Kidney capillary endothelial cell (primary cell): Measurements from ENCODE around the gene SEZ6L.
"Not testable (repeated sequence)": the region's sequence is repeated elsewhere in the genome, so short reads cannot be mapped to it uniquely, and the experiment has no call there.

Experiments
- DNase-seq: peaks from one replicate; pipeline ENCODE4 v3.0.0-alpha.2; 2018; ENCODE audit warnings: low spot score

SEZ6L gene

GRCh38 chr22:26389125-26389524 is 219.9 kb downstream of the SEZ6L start:
- no peak for DNase-seq

- no peak for DNase-seq
These were observed 221.8 kb downstream of the SEZ6L start for GRCh38 chr22:26391091-26391490.

- no peak for DNase-seq
These were observed 222.4 kb downstream of the SEZ6L start for GRCh38 chr22:26391623-26392022.

- no peak for DNase-seq
These were observed 224.7 kb downstream of the SEZ6L start for GRCh38 chr22:26393929-26394328.

- DNase-seq = no peak
These were observed 225.5 kb downstream of the SEZ6L start for GRCh38 chr22:26394777-26395176.

GRCh38 chr22:26395926-26396325 is 226.7 kb downstream of the SEZ6L start:
- no peak for DNase-seq

- peak; percentile 62 for DNase-seq
These were observed 229.5 kb downstream of the SEZ6L start for GRCh38 chr22:26398741-26399153.

GRCh38 chr22:26399289-26399688 is 230.0 kb downstream of the SEZ6L start:
- DNase-seq = peak; percentile 2

GRCh38 chr22:26401726-26402125 is 232.5 kb downstream of the SEZ6L start:
- DNase-seq = no peak

GRCh38 chr22:26404851-26405421 is 235.7 kb downstream of the SEZ6L start:
- DNase-seq = no peak

GRCh38 chr22:26406118-26406517 is 236.9 kb downstream of the SEZ6L start:
- DNase-seq = no peak

- DNase-seq = not testable (repeated sequence)
These were observed 239.4 kb downstream of the SEZ6L start for GRCh38 chr22:26408562-26409220.

- DNase-seq = no peak
These were observed 240.6 kb downstream of the SEZ6L start for GRCh38 chr22:26409719-26410335.

- DNase-seq = no peak
These were observed 241.1 kb downstream of the SEZ6L start for GRCh38 chr22:26410386-26410785.

- DNase-seq = no peak
These were observed 245.1 kb downstream of the SEZ6L start for GRCh38 chr22:26414347-26414746.

GRCh38 chr22:26416256-26416655 is 247.0 kb downstream of the SEZ6L start:
- no peak for DNase-seq

- DNase-seq = no peak
These were observed 247.5 kb downstream of the SEZ6L start for GRCh38 chr22:26416670-26417276.

- DNase-seq = no peak
These were observed 248.1 kb downstream of the SEZ6L start for GRCh38 chr22:26417406-26417805.

GRCh38 chr22:26418620-26419019 is 249.4 kb downstream of the SEZ6L start:
- DNase-seq = no peak

GRCh38 chr22:26426924-26427323 is 257.7 kb downstream of the SEZ6L start:
- DNase-seq = no peak

GRCh38 chr22:26428515-26429457 is 259.5 kb downstream of the SEZ6L start, which contains the start of gene ASPHD2:
ASPHD2 (plus strand) TSS chr22:26429260; CDS start chr22:26433616, 4,356 bp downstream.
- peak; percentile 15 for DNase-seq
